WTC11 (cell line): ENCODE measurements around the gene ENAH.

ENCODE experiments used
- ATF3 ChIP-seq: sonication (generic); formaldehyde crosslinking; conservative IDR thresholded peaks from 2 replicates; pipeline ENCODE4 v1.8.1; 2022; ENCODE audit warnings: mild to moderate bottlenecking, missing genetic modification reagents
- GRHL2 ChIP-seq: fragments of 250-450 bp; sonication (Bioruptor Pico); IDR thresholded peaks from 2 replicates; pipeline ENCODE4 v1.8.0; 2022; ENCODE audit warnings: mild to moderate bottlenecking, moderate library complexity; ENCODE audit not compliant: insufficient replicate concordance, severe bottlenecking
- JAZF1 ChIP-seq: fragments of 250-450 bp; sonication (Bioruptor Pico); IDR thresholded peaks from 2 replicates; pipeline ENCODE4 v1.9.0; 2021; ENCODE audit warnings: moderate library complexity, mild to moderate bottlenecking, inconsistent platforms
- KAT7 ChIP-seq: sonication (generic); formaldehyde crosslinking; IDR thresholded peaks from 2 replicates; pipeline ENCODE4 v1.8.1; 2023; ENCODE audit warnings: missing genetic modification reagents, mild to moderate bottlenecking, borderline replicate concordance
- MAX ChIP-seq: sonication (generic); formaldehyde crosslinking; IDR thresholded peaks from 2 replicates; pipeline ENCODE4 v1.8.0; 2022; ENCODE audit warnings: mild to moderate bottlenecking, missing genetic modification reagents
- MLX ChIP-seq: sonication (generic); formaldehyde crosslinking; IDR thresholded peaks from 2 replicates; pipeline ENCODE4 v1.8.1; 2023; ENCODE audit warnings: mild to moderate bottlenecking, missing genetic modification reagents, moderate library complexity
- NR1H2 ChIP-seq: sonication (generic); formaldehyde crosslinking; IDR thresholded peaks from 2 replicates; pipeline ENCODE4 v1.9.0; 2021; ENCODE audit warnings: mild to moderate bottlenecking, moderate library complexity, missing genetic modification reagents
- NR2C2 ChIP-seq: sonication (generic); formaldehyde crosslinking; IDR thresholded peaks from 2 replicates; pipeline ENCODE4 v1.8.0; 2022; ENCODE audit warnings: mild to moderate bottlenecking, missing genetic modification reagents
- TEAD4 ChIP-seq: sonication (generic); formaldehyde crosslinking; IDR thresholded peaks from 2 replicates; pipeline ENCODE4 v1.8.0; 2022; ENCODE audit warnings: mild to moderate bottlenecking, missing genetic modification reagents
- ZBTB21 ChIP-seq: sonication (generic); formaldehyde crosslinking; IDR thresholded peaks from 2 replicates; pipeline ENCODE4 v1.8.1; 2023; ENCODE audit warnings: mild to moderate bottlenecking, missing genetic modification reagents, borderline replicate concordance
- ZNF263 ChIP-seq: sonication (generic); formaldehyde crosslinking; IDR thresholded peaks from 2 replicates; pipeline ENCODE4 v1.8.1; 2022; ENCODE audit warnings: low read depth, mild to moderate bottlenecking, moderate library complexity, missing genetic modification reagents
- TF ChIP-seq, protein P1 (sequence below): fragments of 200-600 bp; IDR thresholded peaks from 2 replicates; pipeline ENCODE4 v1.8.0; 2022; ENCODE audit warnings: antibody characterized with exemption
- TF ChIP-seq, protein P2 (sequence below): sonication (generic); formaldehyde crosslinking; IDR thresholded peaks from 2 replicates; pipeline ENCODE4 v1.8.1; 2022; ENCODE audit warnings: missing genetic modification reagents, borderline replicate concordance
- TF ChIP-seq, protein P3 (sequence below): sonication (generic); formaldehyde crosslinking; IDR thresholded peaks from 2 replicates; pipeline ENCODE4 v1.8.1; 2023; ENCODE audit warnings: mild to moderate bottlenecking, missing genetic modification reagents, moderate library complexity

- TF ChIP-seq, protein P1, sequence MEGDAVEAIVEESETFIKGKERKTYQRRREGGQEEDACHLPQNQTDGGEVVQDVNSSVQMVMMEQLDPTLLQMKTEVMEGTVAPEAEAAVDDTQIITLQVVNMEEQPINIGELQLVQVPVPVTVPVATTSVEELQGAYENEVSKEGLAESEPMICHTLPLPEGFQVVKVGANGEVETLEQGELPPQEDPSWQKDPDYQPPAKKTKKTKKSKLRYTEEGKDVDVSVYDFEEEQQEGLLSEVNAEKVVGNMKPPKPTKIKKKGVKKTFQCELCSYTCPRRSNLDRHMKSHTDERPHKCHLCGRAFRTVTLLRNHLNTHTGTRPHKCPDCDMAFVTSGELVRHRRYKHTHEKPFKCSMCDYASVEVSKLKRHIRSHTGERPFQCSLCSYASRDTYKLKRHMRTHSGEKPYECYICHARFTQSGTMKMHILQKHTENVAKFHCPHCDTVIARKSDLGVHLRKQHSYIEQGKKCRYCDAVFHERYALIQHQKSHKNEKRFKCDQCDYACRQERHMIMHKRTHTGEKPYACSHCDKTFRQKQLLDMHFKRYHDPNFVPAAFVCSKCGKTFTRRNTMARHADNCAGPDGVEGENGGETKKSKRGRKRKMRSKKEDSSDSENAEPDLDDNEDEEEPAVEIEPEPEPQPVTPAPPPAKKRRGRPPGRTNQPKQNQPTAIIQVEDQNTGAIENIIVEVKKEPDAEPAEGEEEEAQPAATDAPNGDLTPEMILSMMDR = no peak
- no peak for TF ChIP-seq ZBTB21
- TF ChIP-seq KAT7 (CRISPR knock-in tag) = no peak
- TF ChIP-seq ATF3 (CRISPR knock-in tag) = no peak
- TF ChIP-seq MLX (CRISPR knock-in tag) = no peak
- no peak for TF ChIP-seq ZNF263 (CRISPR knock-in tag)
- TF ChIP-seq, protein P2, sequence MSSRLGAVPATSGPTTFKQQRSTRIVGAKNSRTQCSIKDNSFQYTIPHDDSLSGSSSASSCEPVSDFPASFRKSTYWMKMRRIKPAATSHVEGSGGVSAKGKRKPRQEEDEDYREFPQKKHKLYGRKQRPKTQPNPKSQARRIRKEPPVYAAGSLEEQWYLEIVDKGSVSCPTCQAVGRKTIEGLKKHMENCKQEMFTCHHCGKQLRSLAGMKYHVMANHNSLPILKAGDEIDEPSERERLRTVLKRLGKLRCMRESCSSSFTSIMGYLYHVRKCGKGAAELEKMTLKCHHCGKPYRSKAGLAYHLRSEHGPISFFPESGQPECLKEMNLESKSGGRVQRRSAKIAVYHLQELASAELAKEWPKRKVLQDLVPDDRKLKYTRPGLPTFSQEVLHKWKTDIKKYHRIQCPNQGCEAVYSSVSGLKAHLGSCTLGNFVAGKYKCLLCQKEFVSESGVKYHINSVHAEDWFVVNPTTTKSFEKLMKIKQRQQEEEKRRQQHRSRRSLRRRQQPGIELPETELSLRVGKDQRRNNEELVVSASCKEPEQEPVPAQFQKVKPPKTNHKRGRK (CRISPR knock-in tag) = no peak
- TF ChIP-seq NR2C2 (CRISPR knock-in tag) = no peak
- no peak for TF ChIP-seq JAZF1 (CRISPR knock-in tag)
- TF ChIP-seq NR1H2 (CRISPR knock-in tag) = no peak
- no peak for TF ChIP-seq TEAD4 (CRISPR knock-in tag)
- TF ChIP-seq MAX (CRISPR knock-in tag) = no peak
- TF ChIP-seq, protein P3, sequence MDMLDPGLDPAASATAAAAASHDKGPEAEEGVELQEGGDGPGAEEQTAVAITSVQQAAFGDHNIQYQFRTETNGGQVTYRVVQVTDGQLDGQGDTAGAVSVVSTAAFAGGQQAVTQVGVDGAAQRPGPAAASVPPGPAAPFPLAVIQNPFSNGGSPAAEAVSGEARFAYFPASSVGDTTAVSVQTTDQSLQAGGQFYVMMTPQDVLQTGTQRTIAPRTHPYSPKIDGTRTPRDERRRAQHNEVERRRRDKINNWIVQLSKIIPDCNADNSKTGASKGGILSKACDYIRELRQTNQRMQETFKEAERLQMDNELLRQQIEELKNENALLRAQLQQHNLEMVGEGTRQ = no peak
- TF ChIP-seq GRHL2 (CRISPR knock-in tag) = no peak
Observed at GRCh38 chr1:225593414-225593813, 59.5 kb downstream of the ENAH start.
